Muscle layer of colon (tissue), 2 donors: Measurements from ENCODE around the gene NCBP1.
"Not testable (repeated sequence)": the region's sequence is repeated elsewhere in the genome, so short reads cannot be mapped to it uniquely, and the experiment has no call there.

Experiments used
- H3K27ac ChIP-seq: one replicate; pipeline ENCODE4 v1.7.0; 2013; ENCODE audit warnings: low read depth, mild to moderate bottlenecking, low read length, moderate library complexity
- H3K27me3 ChIP-seq, 2 donors: one replicate each; pipeline ENCODE4 v1.7.0; 2013; ENCODE audit warnings: low read length in 2 of 2, mild to moderate bottlenecking in 2 of 2; ENCODE audit not compliant: insufficient read depth in 2 of 2, control insufficient read depth in 1 of 2
- H3K36me3 ChIP-seq: one replicate; pipeline ENCODE4 v1.7.0; 2013; ENCODE audit warnings: mild to moderate bottlenecking, low read length; ENCODE audit not compliant: insufficient read depth
- H3K4me1 ChIP-seq: one replicate; pipeline ENCODE4 v1.7.0; 2013; ENCODE audit warnings: mild to moderate bottlenecking, low read length; ENCODE audit not compliant: insufficient read depth
- H3K4me3 ChIP-seq, 2 donors: one replicate each; pipeline ENCODE4 v1.7.0; 2013; ENCODE audit warnings: low read length in 2 of 2, low read depth in 1 of 2, mild to moderate bottlenecking in 1 of 2, moderate library complexity in 1 of 2
- H3K9ac ChIP-seq: one replicate; pipeline ENCODE4 v1.7.0; 2013; ENCODE audit warnings: low read length
- H3K9me3 ChIP-seq: one replicate; pipeline ENCODE4 v1.7.0; 2013; ENCODE audit warnings: mild to moderate bottlenecking, low read length
- donor health status: abdominal sarcoma.
- donor health status: Adenocarcinoma of cecum.

NCBP1 gene

DNA sequence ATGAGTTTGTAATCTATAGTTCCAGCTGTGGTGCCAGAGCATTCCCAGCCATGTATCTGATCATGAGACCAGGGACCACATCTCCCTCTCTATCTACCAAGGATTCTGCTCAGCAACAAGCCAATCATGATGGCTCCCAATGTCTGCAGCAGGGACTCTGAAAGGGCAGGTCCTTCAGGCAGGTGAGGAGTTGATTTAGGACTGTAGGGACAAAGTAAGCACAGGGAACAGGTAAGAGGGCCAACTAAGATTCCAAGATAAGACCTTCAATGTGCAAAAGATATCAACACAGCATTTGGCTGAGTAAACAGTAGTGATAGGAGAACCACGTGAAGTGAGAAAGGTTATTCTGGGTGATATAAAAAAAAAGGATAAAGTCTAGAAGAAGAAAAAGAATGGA is 55.0 kb downstream of the NCBP1 start:
- Histone ChIP-seq H3K27me3 (no peaks in the 10 kb centered on the region), H3K36me3 (peaks cover 56% of the 10 kb centered on the region), H3K4me3 (no peak overlapping the region), H3K4me1 (peaks cover 4% of the 10 kb centered on the region), H3K9ac (no peak overlapping the region), H3K27ac (no peak overlapping the region), H3K9me3 (no peaks in the 10 kb centered on the region)

- H3K36me3 ChIP-seq: peaks cover 48% of the 10 kb centered on the region
- H3K27ac ChIP-seq: no peak overlapping the region
- no peak overlapping the region for H3K4me3 ChIP-seq
- no peak overlapping the region for H3K9ac ChIP-seq
- no peaks in the 10 kb centered on the region for H3K27me3 ChIP-seq
- no peaks in the 10 kb centered on the region for H3K9me3 ChIP-seq
- H3K4me1 ChIP-seq: peaks cover 11% of the 10 kb centered on the region
These were observed 56.0 kb downstream of the NCBP1 start for GRCh38 chr9:97689401-97690180.

DNA sequence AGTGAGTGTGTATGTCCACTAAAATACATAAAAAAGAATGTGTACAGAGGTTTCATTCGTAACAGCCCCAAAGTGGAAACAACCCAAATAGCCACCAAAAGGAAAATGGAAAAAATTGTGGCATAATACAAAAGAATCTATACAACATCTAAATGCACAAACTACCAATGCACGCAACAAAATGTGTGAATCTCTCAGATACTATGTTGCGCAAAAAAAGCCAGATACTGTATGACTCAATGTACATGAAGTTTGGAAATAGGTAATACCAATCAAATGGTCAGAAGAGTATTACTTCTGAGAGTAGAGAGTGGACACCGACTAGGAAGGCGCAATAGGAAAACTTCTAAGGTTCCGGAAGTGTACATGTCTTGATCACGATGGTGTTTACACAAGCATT is 61.1 kb downstream of the NCBP1 start:
- Histone ChIP-seq H3K27ac (no peak overlapping the region), H3K4me1 (peaks cover 28% of the 10 kb centered on the region), H3K9me3 (no peaks in the 10 kb centered on the region), H3K9ac (no peak overlapping the region), H3K27me3 (no peaks in the 10 kb centered on the region), H3K4me3 (no peak overlapping the region), H3K36me3 (peaks cover 18% of the 10 kb centered on the region)

DNA sequence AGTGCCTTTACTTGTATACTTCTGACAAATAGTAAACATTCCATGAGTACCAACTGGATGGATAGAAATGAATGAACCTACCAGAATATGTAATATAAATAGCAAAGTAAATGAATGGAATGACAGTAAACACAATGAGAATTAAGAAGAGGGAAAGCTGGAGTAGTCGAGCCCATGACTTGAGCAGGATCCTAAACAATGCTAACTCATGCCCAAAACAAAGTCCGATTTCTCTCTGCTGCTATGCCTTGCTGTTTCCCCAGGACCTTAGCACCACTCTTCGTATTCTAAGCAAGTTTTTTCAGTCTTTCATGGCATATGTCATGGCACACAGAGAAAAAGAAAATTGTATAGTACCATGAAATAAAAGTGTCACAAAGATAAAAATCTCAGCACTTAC is 61.8 kb downstream of the NCBP1 start:
- H3K36me3 ChIP-seq: peaks cover 13% of the 10 kb centered on the region
- H3K27me3 ChIP-seq: no peaks in the 10 kb centered on the region
- H3K27ac ChIP-seq: no peak overlapping the region
- peak overlapping the region in 1 of 2 donors; percentile 88 for H3K4me3 ChIP-seq
- H3K4me1 ChIP-seq: peaks cover 28% of the 10 kb centered on the region
- no peaks in the 10 kb centered on the region for H3K9me3 ChIP-seq
- peak overlapping the region; percentile 49 for H3K9ac ChIP-seq

- no peaks in the 10 kb centered on the region for H3K27me3 ChIP-seq
- H3K36me3 ChIP-seq: peaks cover 7% of the 10 kb centered on the region
- peak overlapping the region; percentile 69 to 88 for H3K4me3 ChIP-seq
- H3K9me3 ChIP-seq: no peaks in the 10 kb centered on the region
- H3K4me1 ChIP-seq: peaks cover 28% of the 10 kb centered on the region
- peak overlapping the region; percentile 74 for H3K27ac ChIP-seq
- H3K9ac ChIP-seq: peak overlapping the region; percentile 49
These were observed 62.6 kb downstream of the NCBP1 start for GRCh38 chr9:97695995-97696802.

DNA sequence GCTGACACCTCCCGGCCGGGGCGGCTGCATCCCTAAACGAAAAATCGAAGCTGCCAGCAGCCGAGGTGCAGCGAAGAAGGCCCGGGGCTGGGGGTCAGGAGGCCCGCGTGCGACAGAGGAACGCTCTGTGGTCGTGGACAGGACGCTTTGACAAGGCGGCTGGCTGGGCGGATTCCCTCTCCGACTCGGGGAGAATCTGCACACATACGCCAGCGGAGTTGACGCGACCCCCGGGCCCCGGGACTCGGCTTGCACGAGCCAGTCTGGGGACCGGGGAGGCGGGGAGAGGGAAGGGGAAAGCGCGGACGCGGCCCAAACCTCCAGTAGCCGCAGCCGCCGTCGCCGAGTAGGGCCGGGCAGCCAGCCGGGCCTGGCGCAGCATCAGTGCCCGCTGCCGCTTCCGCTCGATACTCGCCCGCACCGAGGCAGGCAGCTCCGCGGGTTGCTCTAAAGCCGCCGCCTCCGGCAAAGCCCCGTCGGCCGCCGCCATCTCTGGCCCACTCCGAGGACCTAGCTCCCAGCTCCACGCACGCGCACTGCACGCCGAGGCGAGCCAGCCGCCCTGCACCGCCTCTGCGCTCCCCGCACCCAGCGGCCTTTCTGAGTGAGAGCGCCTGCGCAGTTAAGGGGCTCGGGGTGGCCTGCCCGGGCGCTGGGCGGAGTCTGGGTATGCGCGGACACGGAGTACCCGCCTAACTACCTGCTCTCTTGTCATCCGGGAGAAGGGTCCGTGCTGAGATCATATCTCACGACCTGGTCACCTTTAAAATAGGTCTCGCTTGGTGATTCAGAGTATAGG is 63.4 kb downstream of the NCBP1 start, which contains the start of gene XPA:
Gene XPA, minus strand, starts transcription at position 538 of the 799 bp plus-strand sequence. Its CDS starts 48 bp downstream, at position 490.
- Histone ChIP-seq H3K4me3 (peak within 1 kb of the TSS; percentile 69 to 88), H3K27me3 (no peaks in the 10 kb centered on the region), H3K9me3 (no peaks in the 10 kb centered on the region), H3K27ac (peak within 1 kb of the TSS; percentile 74), H3K9ac (peak within 1 kb of the TSS; percentile 69), H3K36me3 (peaks cover 5% of the 10 kb centered on the region), H3K4me1 (peaks cover 28% of the 10 kb centered on the region)

DNA sequence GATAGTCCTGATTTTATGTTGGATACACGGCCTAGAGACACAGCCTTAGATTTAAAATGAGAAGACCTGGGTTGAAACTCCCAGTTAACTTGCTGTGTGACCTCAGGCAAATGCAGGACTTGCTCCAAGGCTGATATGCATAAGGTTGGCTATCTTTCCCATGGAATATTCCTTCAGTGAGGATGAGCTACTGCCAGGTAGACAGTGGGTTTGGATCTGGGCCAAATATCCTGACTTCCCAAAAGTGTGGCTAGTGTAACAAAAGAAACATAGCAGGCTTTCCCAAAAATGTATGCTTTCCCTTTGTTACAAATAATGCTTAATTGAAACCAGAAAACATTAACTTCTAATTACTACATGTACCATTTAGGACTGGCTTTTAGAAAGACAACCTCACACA is 64.2 kb downstream of the NCBP1 start:
- Histone ChIP-seq H3K27me3 (no peaks in the 10 kb centered on the region), H3K27ac (peak overlapping the region; percentile 74), H3K9me3 (no peaks in the 10 kb centered on the region), H3K9ac (peak overlapping the region; percentile 69), H3K4me3 (peak overlapping the region in 1 of 2 donors; percentile 88), H3K36me3 (peaks cover 3% of the 10 kb centered on the region), H3K4me1 (peaks cover 28% of the 10 kb centered on the region)

GRCh38 chr9:97698865-97699264 is 65.2 kb downstream of the NCBP1 start:
- H3K9me3 ChIP-seq: no peaks in the 10 kb centered on the region
- peaks cover 28% of the 10 kb centered on the region for H3K4me1 ChIP-seq
- no peak overlapping the region for H3K9ac ChIP-seq
- H3K36me3 ChIP-seq: no peaks in the 10 kb centered on the region
- H3K27ac ChIP-seq: no peak overlapping the region
- H3K27me3 ChIP-seq: no peaks in the 10 kb centered on the region
- no peak overlapping the region for H3K4me3 ChIP-seq

GRCh38 chr9:97699281-97699680 is 65.7 kb downstream of the NCBP1 start:
- H3K36me3 ChIP-seq: not testable (repeated sequence)

DNA sequence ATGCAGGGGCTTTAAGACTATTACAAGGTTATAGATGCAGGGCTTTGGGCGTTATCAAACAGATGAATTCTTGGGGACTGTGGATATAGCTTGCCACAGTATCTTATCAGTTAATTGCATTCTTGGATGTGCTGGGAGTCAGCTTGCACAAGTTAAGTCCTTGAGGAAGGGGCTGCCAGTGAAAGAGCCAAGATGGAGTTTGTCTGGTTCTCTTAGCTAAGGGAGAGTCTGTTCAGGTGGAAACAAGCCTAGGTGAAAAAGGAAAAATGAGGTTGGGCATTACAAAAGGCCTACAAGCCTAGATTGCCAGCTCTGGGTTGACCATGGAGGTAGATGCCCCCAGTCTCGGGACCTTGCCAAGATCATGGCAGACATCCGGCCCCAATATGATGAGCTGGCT is 66.2 kb downstream of the NCBP1 start:
- H3K36me3 ChIP-seq, H3K27me3 ChIP-seq, H3K27ac ChIP-seq, H3K9ac ChIP-seq, H3K4me3 ChIP-seq, H3K9me3 ChIP-seq: not testable (repeated sequence)
- peaks cover 23% of the 10 kb centered on the region for H3K4me1 ChIP-seq

More at GRCh38 chr9:97699281-97699680, 65.7 kb downstream of the NCBP1 start:
- H3K9me3 ChIP-seq, H3K9ac ChIP-seq, H3K27ac ChIP-seq, H3K27me3 ChIP-seq, H3K4me3 ChIP-seq: not testable (repeated sequence)
- H3K4me1 ChIP-seq: peaks cover 28% of the 10 kb centered on the region
